GM21367 (cell line): ENCODE measurements around the gene TIMM50.

Source experiments
- ATAC-seq: cut with Tn5 transposase; IDR thresholded peaks from one replicate; pipeline ENCODE4 v1.9.1; 2021; ENCODE audit not compliant: unreplicated experiment

TIMM50 gene

GRCh38 chr19:39525205-39525604, 44.6 kb downstream of the TIMM50 start:
- ATAC-seq: no peak

- ATAC-seq: no peak
Observed at GRCh38 chr19:39531834-39532232, 51.2 kb downstream of the TIMM50 start.

GRCh38 chr19:39532233-39533002, 51.8 kb downstream of the TIMM50 start, which contains the start of gene EID2B:
TSS of gene EID2B (minus strand) at chr19:39532852. CDS start at chr19:39532802, 50 bp downstream.
- peak; percentile 85 for ATAC-seq

- ATAC-seq: no peak
Observed at GRCh38 chr19:39533003-39533512, 52.4 kb downstream of the TIMM50 start.

GRCh38 chr19:39533791-39534190, 53.2 kb downstream of the TIMM50 start:
- no peak for ATAC-seq

- peak; percentile 14 for ATAC-seq
Observed at GRCh38 chr19:39539165-39539517, 58.5 kb downstream of the TIMM50 start.

GRCh38 chr19:39539518-39540332, 59.1 kb downstream of the TIMM50 start, which contains the start of gene EID2:
TSS of gene EID2 (minus strand) at chr19:39540161. CDS start at chr19:39540079, 82 bp downstream.
- peak; percentile 66 for ATAC-seq

- ATAC-seq: no peak
Observed at GRCh38 chr19:39540333-39540673, 59.7 kb downstream of the TIMM50 start.
